GM12878 (cell line): ENCODE measurements around the gene ADGRD1. TPM values are rescaled to one million over a fixed set of nuclear protein-coding genes. Genes with fewer than 3 reads are reported as not detected.

Experiments
- ATAC-seq: fragments of 200-7000 bp; cut with Tn5 transposase; 3 replicates; pipeline ENCODE4 v1.9.1; 2020; ENCODE audit warnings: mild to moderate bottlenecking, moderate library complexity
- BruUV-seq: library from RNA; stranded (reverse); fragments of 400-500 nt; replicated peaks from 2 replicates; lab custom pipeline; 2021; lab: Mats Ljungman, UMichigan
- CTCF ChIA-PET: fragments of 300-600 bp; sonication (Branson Sonifier 250); formaldehyde crosslinking; extraction: SDS; loops from one replicate; lab custom pipeline; 2021; ENCODE audit warnings: inconsistent platforms; lab: Yijun Ruan, JAX
- POLR2A ChIA-PET: fragments of 350-600 bp; formaldehyde crosslinking; extraction: SDS; loops from one replicate; lab custom pipeline; 2021; ENCODE audit warnings: inconsistent platforms; lab: Charles Lee
- RAD21 ChIA-PET: fragments of 300-600 bp; sonication (Branson Sonifier 250); formaldehyde crosslinking; loops from one replicate; lab custom pipeline; 2023; ENCODE audit warnings: antibody characterized with exemption; ENCODE audit not compliant: unreplicated experiment; lab: Charles Lee
- SMC1A ChIA-PET: fragments of 300-600 bp; sonication (Branson Sonifier 250); formaldehyde crosslinking; loops from one replicate; lab custom pipeline; 2023; ENCODE audit not compliant: unreplicated experiment, uncharacterized antibody; lab: Charles Lee
- DNase-seq: peaks from one replicate; pipeline ENCODE4 v3.0.0-alpha.2; 2011; ENCODE audit warnings: low read depth, low spot score
- FAIRE-seq: peaks from 3 replicates; lab custom pipeline; 2011; peaks lifted over from hg19 to GRCh38; lab: Jason Lieb, UNC
- H2AFZ ChIP-seq: 2 replicates; pipeline ENCODE4 v1.6.0; 2011; ENCODE audit warnings: low read depth, low read length, control low read depth; ENCODE audit not compliant: control insufficient read depth
- H3K27ac ChIP-seq: 2 replicates; pipeline ENCODE4 v1.5.1; 2011; ENCODE audit warnings: control low read depth; ENCODE audit not compliant: control insufficient read depth, insufficient read depth
- H3K27me3 ChIP-seq, 2 experiments: replicated peaks in 1 of 2; 2 replicates each; pipeline versions ENCODE4 v1.6.0 to v1.6.1; 2011; ENCODE audit warnings: low read length in 1 of 2; ENCODE audit not compliant: control insufficient read depth in 2 of 2, insufficient read depth in 2 of 2
- H3K36me3 ChIP-seq, 2 experiments: 2 replicates each; pipeline ENCODE4 v1.5.1; 2011; ENCODE audit warnings: low read length in 1 of 2; ENCODE audit not compliant: control insufficient read depth in 2 of 2, insufficient read depth in 2 of 2
- H3K4me1 ChIP-seq: 2 replicates; pipeline ENCODE4 v1.6.1; 2011; ENCODE audit warnings: mild to moderate bottlenecking, low read length, moderate library complexity, mixed read lengths; ENCODE audit not compliant: control insufficient read depth, insufficient read depth
- H3K4me2 ChIP-seq: 2 replicates; pipeline ENCODE4 v1.6.0; 2011; ENCODE audit warnings: control low read depth; ENCODE audit not compliant: control insufficient read depth, insufficient read depth
- H3K4me3 ChIP-seq: fragments of 200-600 bp; sonication (generic); 2 replicates; pipeline ENCODE4 v1.5.1; 2016
- H3K79me2 ChIP-seq: 2 replicates; pipeline ENCODE4 v1.6.0; 2011; ENCODE audit warnings: low read length; ENCODE audit not compliant: control insufficient read depth, insufficient read depth
- H3K9ac ChIP-seq: 2 replicates; pipeline ENCODE4 v1.8.0; 2011; ENCODE audit warnings: low read length, control low read depth, mixed read lengths; ENCODE audit not compliant: control insufficient read depth, insufficient read depth
- H3K9me3 ChIP-seq: replicated peaks from 3 replicates; pipeline ENCODE4 v1.5.1; 2011; ENCODE audit warnings: mild to moderate bottlenecking, low read length; ENCODE audit not compliant: control insufficient read depth, insufficient read depth
- H4K20me1 ChIP-seq: 2 replicates; pipeline ENCODE4 v1.6.0; 2011; ENCODE audit not compliant: control insufficient read depth, insufficient read depth
- FOS ChIP-seq: IDR thresholded peaks from 3 replicates; pipeline ENCODE4 v1.6.1; 2011; ENCODE audit warnings: borderline replicate concordance; ENCODE audit not compliant: insufficient read length; ENCODE audit errors: extremely low read depth
- NFYB ChIP-seq: IDR thresholded peaks from 2 replicates; pipeline ENCODE4 v1.6.1; 2011; ENCODE audit warnings: low read depth, mild to moderate bottlenecking, low read length, improper control_type of control experiment, moderate library complexity; ENCODE audit not compliant: insufficient read depth
- TCF12 ChIP-seq: IDR thresholded peaks from 2 replicates; pipeline ENCODE4 v1.6.1; 2011; ENCODE audit warnings: low read depth, mild to moderate bottlenecking, low read length
- ZNF384 ChIP-seq: IDR thresholded peaks from 2 replicates; pipeline ENCODE4 v1.6.1; 2012; ENCODE audit warnings: low read depth, mild to moderate bottlenecking, low read length, improper control_type of control experiment, borderline replicate concordance
- WGBS: methylation state at CpG from one replicate; pipeline ENCODE4 v1.1.6; 2016; ENCODE audit warnings: low lambda C conversion rate; ENCODE audit not compliant: insufficient replicate concordance, insufficient coverage; ENCODE audit errors: missing lambda C conversion rate; 5-methylcytosine and 5-hydroxymethylcytosine counted together
- in situ Hi-C: fragments of 300-500 bp; cut with MboI; formaldehyde crosslinking; loops from 9 replicates; pipeline ENCODE4 v1.14.3; 2018; ENCODE audit warnings: mixed read lengths
- intact Hi-C: fragments of 100-400 bp; cut with micrococcal nuclease; formaldehyde crosslinking; loops from one replicate; pipeline ENCODE4 v1.14.2; 2022; ENCODE audit not compliant: unreplicated experiment
- polyA plus RNA-seq, 11 experiments: library from polyadenylated mRNA; depleted of rRNA in 4 of 11; unstranded in 6 of 11; stranded (reverse) in 5 of 11; fragments of >200 nt; fragmentation: Nextera tagmentation in 4 of 11; fragmentation: Illumina TruSeq in 1 of 11; extraction: Ambion mirVana in 4 of 11; extraction: Trizol in 1 of 11; gene quantifications; 1 replicate in 1 of 11; 2 replicates in 10 of 11; pipeline versions ENCODE4 v1.2.1 to v1.2.3, GENCODE V29; 2011 to 2016; ENCODE audit warnings: inconsistent platforms in 2 of 11, missing spikeins in 2 of 11, low read depth in 1 of 11
- total RNA-seq, 4 experiments: library from RNA; depleted of rRNA in 3 of 4; stranded (reverse); fragments of >200 nt in 3 of 4; fragmentation: Illumina TruSeq in 1 of 4; extraction: Trizol in 1 of 4; gene quantifications; 2 replicates each; pipeline versions ENCODE4 v1.2.1 to v1.2.3, GENCODE V29; 2013 to 2021
- TF ChIP-seq, protein P1 (sequence below): fragments of 450-650 bp; formaldehyde crosslinking; IDR thresholded peaks from 2 replicates; pipeline ENCODE4 v1.4.0; 2022; ENCODE audit warnings: mild to moderate bottlenecking, moderate library complexity
- TF ChIP-seq, protein P2 (sequence below): IDR thresholded peaks from 2 replicates; pipeline ENCODE4 v1.6.1; 2011; ENCODE audit warnings: borderline replicate concordance, low read depth, mild to moderate bottlenecking, moderate library complexity, mixed read lengths, low read length; ENCODE audit not compliant: insufficient read depth; ENCODE audit errors: extremely low read length

Gene ADGRD1
- total and polyA plus RNA-seq, 10 of the 15 experiments (the other 5 are each of a cell fraction or from before 2014, with no cell fraction given): 0.15 to 12.7 (median 1.2) TPM

- no peaks in the 10 kb centered on the region for H3K27me3 ChIP-seq
- ATAC-seq (no peak), FAIRE-seq (no peak), DNase-seq (no peak)
- RAD21 ChIA-PET: no interaction called here
- 73% methylated on average over 15 of the region's 34 CpGs for WGBS
- H3K9me3 ChIP-seq: no peaks in the 10 kb centered on the region; the same call in 2 of the 3 replicates
- CTCF ChIA-PET: no interaction called here
- SMC1A ChIA-PET: no interaction called here
- no peak overlapping the region for H3K27ac ChIP-seq
- POLR2A ChIA-PET: no interaction called here
- H4K20me1 ChIP-seq: no peaks in the 10 kb centered on the region
- H2AFZ ChIP-seq: no peak overlapping the region
- no peaks in the 10 kb centered on the region for H3K4me1 ChIP-seq
- no peaks in the 10 kb centered on the region for H3K79me2 ChIP-seq
- no peaks in the 10 kb centered on the region for H3K36me3 ChIP-seq
- peak; percentile 1 for TF ChIP-seq FOS
- TF ChIP-seq ZNF384: no peak
- TF ChIP-seq, protein P1, sequence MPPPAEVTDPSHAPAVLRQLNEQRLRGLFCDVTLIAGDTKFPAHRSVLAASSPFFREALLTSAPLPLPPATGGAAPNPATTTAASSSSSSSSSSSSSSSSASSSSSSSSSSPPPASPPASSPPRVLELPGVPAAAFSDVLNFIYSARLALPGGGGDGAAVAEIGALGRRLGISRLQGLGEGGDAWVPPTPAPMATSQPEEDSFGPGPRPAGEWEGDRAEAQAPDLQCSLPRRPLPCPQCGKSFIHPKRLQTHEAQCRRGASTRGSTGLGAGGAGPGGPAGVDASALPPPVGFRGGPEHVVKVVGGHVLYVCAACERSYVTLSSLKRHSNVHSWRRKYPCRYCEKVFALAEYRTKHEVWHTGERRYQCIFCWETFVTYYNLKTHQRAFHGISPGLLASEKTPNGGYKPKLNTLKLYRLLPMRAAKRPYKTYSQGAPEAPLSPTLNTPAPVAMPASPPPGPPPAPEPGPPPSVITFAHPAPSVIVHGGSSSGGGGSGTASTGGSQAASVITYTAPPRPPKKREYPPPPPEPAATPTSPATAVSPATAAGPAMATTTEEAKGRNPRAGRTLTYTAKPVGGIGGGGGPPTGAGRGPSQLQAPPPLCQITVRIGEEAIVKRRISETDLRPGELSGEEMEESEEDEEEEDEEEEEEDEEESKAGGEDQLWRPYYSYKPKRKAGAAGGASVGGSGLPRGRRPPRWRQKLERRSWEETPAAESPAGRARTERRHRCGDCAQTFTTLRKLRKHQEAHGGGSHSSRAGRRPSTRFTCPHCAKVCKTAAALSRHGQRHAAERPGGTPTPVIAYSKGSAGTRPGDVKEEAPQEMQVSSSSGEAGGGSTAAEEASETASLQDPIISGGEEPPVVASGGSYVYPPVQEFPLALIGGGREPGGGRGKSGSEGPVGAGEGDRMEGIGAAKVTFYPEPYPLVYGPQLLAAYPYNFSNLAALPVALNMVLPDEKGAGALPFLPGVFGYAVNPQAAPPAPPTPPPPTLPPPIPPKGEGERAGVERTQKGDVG (CRISPR knock-in tag): no peak
- 0 out of 2 replicates have a peak, but pooled peaks have one; percentile 52 for TF ChIP-seq NFYB
- TF ChIP-seq TCF12: no peak
- TF ChIP-seq, protein P2, sequence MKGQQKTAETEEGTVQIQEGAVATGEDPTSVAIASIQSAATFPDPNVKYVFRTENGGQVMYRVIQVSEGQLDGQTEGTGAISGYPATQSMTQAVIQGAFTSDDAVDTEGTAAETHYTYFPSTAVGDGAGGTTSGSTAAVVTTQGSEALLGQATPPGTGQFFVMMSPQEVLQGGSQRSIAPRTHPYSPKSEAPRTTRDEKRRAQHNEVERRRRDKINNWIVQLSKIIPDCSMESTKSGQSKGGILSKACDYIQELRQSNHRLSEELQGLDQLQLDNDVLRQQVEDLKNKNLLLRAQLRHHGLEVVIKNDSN: peak; percentile 46
- H3K9ac ChIP-seq: no peak overlapping the region
- H3K4me2 ChIP-seq: no peak overlapping the region
- in situ Hi-C loops (no loop called here), intact Hi-C loops (no loop called here)
- H3K4me3 ChIP-seq: no peak overlapping the region
- BruUV-seq: no TSS peak
Observed at GRCh38 chr12:131164096-131164872, 210.6 kb downstream of the ADGRD1 start.
